ENCODE measurements around the gene CCDC13. TPM values are rescaled to one million over a fixed set of nuclear protein-coding genes. Genes with fewer than 3 reads are reported as not detected.

CCDC13 gene
- total and polyA plus RNA-seq, 2 of the 13 experiments (the other 11 are each of a cell fraction or from before 2014, with no cell fraction given): 0.22 to 0.51 TPM

DNA sequence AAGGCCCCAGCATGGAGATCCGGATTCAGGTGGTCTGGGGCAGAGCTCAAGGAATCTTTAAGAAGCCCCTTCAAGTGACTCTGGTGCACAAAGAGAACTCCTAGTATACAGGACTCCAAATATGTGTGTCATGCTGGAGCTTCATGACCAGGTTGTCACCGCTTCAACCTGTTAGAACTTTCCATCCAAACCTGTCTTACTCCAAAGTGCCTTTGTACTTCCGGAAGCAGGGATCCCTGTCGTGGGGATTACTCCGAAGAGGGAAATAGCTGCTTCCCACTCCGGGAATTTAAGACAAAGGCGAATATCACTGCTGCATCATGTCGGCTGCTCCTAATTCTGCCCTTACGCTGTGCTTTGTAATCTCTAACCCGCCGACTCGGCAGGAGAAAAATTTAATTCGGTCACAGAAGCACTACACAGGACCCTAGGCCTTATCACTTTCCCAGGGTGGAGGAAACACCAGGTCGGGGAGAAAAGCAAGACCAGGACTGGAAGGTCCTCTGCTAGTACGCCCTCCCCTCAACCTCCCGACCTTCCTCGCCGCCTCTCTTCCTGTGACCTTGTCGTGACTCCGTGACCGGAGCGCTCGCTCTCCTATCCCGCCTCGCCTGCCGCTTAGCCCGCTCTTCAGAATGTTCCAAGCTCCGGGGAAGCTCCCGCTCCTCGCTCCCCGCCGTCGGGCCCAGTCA lies 30.5 kb upstream of the CCDC13 start (continued):
- TF ChIP-seq, protein P1, sequence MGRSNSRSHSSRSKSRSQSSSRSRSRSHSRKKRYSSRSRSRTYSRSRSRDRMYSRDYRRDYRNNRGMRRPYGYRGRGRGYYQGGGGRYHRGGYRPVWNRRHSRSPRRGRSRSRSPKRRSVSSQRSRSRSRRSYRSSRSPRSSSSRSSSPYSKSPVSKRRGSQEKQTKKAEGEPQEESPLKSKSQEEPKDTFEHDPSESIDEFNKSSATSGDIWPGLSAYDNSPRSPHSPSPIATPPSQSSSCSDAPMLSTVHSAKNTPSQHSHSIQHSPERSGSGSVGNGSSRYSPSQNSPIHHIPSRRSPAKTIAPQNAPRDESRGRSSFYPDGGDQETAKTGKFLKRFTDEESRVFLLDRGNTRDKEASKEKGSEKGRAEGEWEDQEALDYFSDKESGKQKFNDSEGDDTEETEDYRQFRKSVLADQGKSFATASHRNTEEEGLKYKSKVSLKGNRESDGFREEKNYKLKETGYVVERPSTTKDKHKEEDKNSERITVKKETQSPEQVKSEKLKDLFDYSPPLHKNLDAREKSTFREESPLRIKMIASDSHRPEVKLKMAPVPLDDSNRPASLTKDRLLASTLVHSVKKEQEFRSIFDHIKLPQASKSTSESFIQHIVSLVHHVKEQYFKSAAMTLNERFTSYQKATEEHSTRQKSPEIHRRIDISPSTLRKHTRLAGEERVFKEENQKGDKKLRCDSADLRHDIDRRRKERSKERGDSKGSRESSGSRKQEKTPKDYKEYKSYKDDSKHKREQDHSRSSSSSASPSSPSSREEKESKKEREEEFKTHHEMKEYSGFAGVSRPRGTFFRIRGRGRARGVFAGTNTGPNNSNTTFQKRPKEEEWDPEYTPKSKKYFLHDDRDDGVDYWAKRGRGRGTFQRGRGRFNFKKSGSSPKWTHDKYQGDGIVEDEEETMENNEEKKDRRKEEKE (IDR thresholded peaks at IDR 0.05): no peak
- TF ChIP-seq SRF (IDR thresholded peaks at IDR 0.05; ENCODE audit: low read depth, low read length): no peak
- TF ChIP-seq NFKB2 (CRISPR knock-in tag; IDR thresholded peaks at IDR 0.05; ENCODE audit: borderline replicate concordance): 0 out of 2 replicates have a peak, but pooled peaks have one; percentile 19
- TF ChIP-seq HNF4A (CRISPR knock-in tag; IDR thresholded peaks at IDR 0.05): no peak
- TF ChIP-seq KLF12 (CRISPR knock-in tag; IDR thresholded peaks at IDR 0.05; ENCODE audit: borderline replicate concordance): 0 out of 2 replicates have a peak, but pooled peaks have one; percentile 59
- TF ChIP-seq, protein P2, sequence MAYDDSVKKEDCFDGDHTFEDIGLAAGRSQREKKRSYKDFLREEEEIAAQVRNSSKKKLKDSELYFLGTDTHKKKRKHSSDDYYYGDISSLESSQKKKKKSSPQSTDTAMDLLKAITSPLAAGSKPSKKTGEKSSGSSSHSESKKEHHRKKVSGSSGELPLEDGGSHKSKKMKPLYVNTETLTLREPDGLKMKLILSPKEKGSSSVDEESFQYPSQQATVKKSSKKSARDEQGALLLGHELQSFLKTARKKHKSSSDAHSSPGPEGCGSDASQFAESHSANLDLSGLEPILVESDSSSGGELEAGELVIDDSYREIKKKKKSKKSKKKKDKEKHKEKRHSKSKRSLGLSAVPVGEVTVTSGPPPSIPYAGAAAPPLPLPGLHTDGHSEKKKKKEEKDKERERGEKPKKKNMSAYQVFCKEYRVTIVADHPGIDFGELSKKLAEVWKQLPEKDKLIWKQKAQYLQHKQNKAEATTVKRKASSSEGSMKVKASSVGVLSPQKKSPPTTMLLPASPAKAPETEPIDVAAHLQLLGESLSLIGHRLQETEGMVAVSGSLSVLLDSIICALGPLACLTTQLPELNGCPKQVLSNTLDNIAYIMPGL (CRISPR knock-in tag; IDR thresholded peaks at IDR 0.05; ENCODE audit: borderline replicate concordance in 1 of 2, low read depth in 1 of 2): peak in 1 of 2 experiments; percentile 61; a peak in 1 of 4 replicates
- TF ChIP-seq ZNF720 (CRISPR knock-in tag; IDR thresholded peaks at IDR 0.05): no peak
- TF ChIP-seq, protein P3, sequence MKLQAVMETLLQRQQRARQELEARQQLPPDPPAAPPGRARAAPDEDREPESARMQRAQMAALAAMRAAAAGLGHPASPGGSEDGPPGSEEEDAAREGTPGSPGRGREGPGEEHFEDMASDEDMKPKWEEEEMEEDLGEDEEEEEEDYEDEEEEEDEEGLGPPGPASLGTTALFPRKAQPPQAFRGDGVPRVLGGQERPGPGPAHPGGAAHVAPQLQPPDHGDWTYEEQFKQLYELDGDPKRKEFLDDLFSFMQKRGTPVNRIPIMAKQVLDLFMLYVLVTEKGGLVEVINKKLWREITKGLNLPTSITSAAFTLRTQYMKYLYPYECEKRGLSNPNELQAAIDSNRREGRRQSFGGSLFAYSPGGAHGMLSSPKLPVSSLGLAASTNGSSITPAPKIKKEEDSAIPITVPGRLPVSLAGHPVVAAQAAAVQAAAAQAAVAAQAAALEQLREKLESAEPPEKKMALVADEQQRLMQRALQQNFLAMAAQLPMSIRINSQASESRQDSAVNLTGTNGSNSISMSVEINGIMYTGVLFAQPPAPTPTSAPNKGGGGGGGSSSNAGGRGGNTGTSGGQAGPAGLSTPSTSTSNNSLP (IDR thresholded peaks at IDR 0.05; ENCODE audit: low read depth, low read length): no peak
- TF ChIP-seq, protein P4, sequence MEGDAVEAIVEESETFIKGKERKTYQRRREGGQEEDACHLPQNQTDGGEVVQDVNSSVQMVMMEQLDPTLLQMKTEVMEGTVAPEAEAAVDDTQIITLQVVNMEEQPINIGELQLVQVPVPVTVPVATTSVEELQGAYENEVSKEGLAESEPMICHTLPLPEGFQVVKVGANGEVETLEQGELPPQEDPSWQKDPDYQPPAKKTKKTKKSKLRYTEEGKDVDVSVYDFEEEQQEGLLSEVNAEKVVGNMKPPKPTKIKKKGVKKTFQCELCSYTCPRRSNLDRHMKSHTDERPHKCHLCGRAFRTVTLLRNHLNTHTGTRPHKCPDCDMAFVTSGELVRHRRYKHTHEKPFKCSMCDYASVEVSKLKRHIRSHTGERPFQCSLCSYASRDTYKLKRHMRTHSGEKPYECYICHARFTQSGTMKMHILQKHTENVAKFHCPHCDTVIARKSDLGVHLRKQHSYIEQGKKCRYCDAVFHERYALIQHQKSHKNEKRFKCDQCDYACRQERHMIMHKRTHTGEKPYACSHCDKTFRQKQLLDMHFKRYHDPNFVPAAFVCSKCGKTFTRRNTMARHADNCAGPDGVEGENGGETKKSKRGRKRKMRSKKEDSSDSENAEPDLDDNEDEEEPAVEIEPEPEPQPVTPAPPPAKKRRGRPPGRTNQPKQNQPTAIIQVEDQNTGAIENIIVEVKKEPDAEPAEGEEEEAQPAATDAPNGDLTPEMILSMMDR (CRISPR knock-in tag; IDR thresholded peaks at IDR 0.05): no peak
- TF ChIP-seq RAD51 (IDR thresholded peaks at IDR 0.05; ENCODE audit: borderline replicate concordance): no peak
- TF ChIP-seq ZNF766 (CRISPR knock-in tag; IDR thresholded peaks at IDR 0.05; ENCODE audit: borderline replicate concordance): peak; percentile 67; the same call in 1 of the 2 replicates
- no peak for TF ChIP-seq NFE2 (CRISPR knock-in tag; IDR thresholded peaks at IDR 0.05)
- no peak for TF ChIP-seq ZNF24 (IDR thresholded peaks at IDR 0.05)
- peak; percentile 33; the same call in 1 of the 2 replicates for TF ChIP-seq DMAP1 (CRISPR knock-in tag; IDR thresholded peaks at IDR 0.05)
- TF ChIP-seq ZMYM4 (CRISPR knock-in tag; IDR thresholded peaks at IDR 0.05): no peak; the same call in 1 of the 2 replicates
- TF ChIP-seq AGO2 (optimal IDR thresholded peaks at IDR 0.05; ENCODE audit: low read depth, low read length): no peak
- TF ChIP-seq, protein P5, sequence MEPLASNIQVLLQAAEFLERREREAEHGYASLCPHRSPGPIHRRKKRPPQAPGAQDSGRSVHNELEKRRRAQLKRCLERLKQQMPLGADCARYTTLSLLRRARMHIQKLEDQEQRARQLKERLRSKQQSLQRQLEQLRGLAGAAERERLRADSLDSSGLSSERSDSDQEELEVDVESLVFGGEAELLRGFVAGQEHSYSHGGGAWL (CRISPR knock-in tag; IDR thresholded peaks at IDR 0.05): no peak; the same call in 1 of the 2 replicates
- TF ChIP-seq SMYD3 (CRISPR knock-in tag; IDR thresholded peaks at IDR 0.05): no peak
- TF ChIP-seq ZNF205 (CRISPR knock-in tag; IDR thresholded peaks at IDR 0.05): no peak
- TF ChIP-seq JUNB (CRISPR knock-in tag; IDR thresholded peaks at IDR 0.05; ENCODE audit: borderline replicate concordance): no peak
- no peak for TF ChIP-seq HOXD1 (CRISPR knock-in tag; IDR thresholded peaks at IDR 0.05)
- no peak for TF ChIP-seq SMAD3 (CRISPR knock-in tag; IDR thresholded peaks at IDR 0.05)

All from HepG2 (cell line).